Measurements from ENCODE around the gene MPP2.
"Not testable (repeated sequence)": the region's sequence is repeated elsewhere in the genome, so short reads cannot be mapped to it uniquely, and the experiment has no call there.

Gene MPP2

DNA sequence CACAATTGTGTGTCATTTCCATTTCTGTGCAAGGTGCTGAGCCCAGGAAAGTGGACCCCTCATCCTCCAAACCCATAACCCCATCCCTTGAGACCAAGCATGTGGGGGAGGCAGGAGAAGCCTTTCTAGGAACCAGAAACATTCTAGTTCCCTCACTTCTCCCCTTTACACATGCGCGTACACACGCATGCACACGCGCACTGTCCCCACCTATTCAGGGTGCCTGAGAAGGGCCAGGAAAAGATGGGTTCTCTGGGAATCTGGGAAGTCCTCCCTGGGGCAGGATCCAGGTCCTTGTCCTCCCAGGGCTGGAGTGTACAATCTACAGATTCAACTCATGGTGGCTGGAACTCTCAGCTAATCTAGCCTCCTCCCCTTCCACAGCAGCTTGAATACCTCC, 32.5 kb upstream of the MPP2 start:
- Histone ChIP-seq H3K4me3 (IDR thresholded peaks at IDR 0.05; ENCODE audit: insufficient read depth, low read depth, low read length) (no peak overlapping the region), H3K4me1 (ENCODE audit: low read depth, poor library complexity, severe bottlenecking) (peaks cover 4% of the 10 kb centered on the region), H3K36me3 (ENCODE audit: insufficient read depth) (no peaks in the 10 kb centered on the region), H3K27me3 (ENCODE audit: insufficient read depth, low read depth) (peaks cover 8% of the 10 kb centered on the region; the same call in 1 of the 2 replicates), H4K20me1 (ENCODE audit: insufficient read depth) (no peaks in the 10 kb centered on the region), H2AFZ (ENCODE audit: low read depth) (no peak overlapping the region), H3K79me2 (ENCODE audit: insufficient read depth, low read depth) (no peaks in the 10 kb centered on the region), H3K9ac (no peak overlapping the region), H3K27ac (no peak overlapping the region), H3K4me2 (no peak overlapping the region)
- TF ChIP-seq, protein P1, sequence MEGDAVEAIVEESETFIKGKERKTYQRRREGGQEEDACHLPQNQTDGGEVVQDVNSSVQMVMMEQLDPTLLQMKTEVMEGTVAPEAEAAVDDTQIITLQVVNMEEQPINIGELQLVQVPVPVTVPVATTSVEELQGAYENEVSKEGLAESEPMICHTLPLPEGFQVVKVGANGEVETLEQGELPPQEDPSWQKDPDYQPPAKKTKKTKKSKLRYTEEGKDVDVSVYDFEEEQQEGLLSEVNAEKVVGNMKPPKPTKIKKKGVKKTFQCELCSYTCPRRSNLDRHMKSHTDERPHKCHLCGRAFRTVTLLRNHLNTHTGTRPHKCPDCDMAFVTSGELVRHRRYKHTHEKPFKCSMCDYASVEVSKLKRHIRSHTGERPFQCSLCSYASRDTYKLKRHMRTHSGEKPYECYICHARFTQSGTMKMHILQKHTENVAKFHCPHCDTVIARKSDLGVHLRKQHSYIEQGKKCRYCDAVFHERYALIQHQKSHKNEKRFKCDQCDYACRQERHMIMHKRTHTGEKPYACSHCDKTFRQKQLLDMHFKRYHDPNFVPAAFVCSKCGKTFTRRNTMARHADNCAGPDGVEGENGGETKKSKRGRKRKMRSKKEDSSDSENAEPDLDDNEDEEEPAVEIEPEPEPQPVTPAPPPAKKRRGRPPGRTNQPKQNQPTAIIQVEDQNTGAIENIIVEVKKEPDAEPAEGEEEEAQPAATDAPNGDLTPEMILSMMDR (conservative IDR thresholded peaks at IDR 0.05; ENCODE audit: low read depth, low read length) = no peak

DNA sequence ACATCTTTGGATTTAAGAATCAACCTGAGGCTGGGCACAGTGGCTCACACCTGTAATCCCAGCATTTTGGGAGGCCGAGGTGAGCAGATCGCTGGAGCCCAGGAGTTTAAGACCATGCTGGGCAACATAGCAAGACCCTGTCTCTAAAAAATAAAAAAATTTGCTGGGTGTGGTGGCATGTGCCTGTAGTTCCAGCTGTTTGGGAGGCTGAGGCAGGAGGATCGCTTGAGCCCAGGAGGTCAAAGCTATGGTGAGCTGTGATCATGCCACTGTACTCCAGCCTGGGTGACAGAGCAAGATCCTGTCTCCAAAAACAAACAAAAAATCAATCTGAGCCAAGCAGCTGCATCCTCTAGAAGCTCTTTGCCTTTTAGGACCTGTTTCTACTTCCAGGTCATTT, 32.1 kb upstream of the MPP2 start:
- not testable (repeated sequence) for H4K20me1 ChIP-seq (ENCODE audit: insufficient read depth); H3K79me2 ChIP-seq (ENCODE audit: insufficient read depth, low read depth); H2AFZ ChIP-seq (ENCODE audit: low read depth); H3K27me3 ChIP-seq (ENCODE audit: insufficient read depth, low read depth); H3K27ac ChIP-seq; H3K4me1 ChIP-seq (ENCODE audit: low read depth, poor library complexity, severe bottlenecking); H3K4me2 ChIP-seq; H3K4me3 ChIP-seq (IDR thresholded peaks at IDR 0.05; ENCODE audit: insufficient read depth, low read depth, low read length); H3K36me3 ChIP-seq (ENCODE audit: insufficient read depth); H3K9ac ChIP-seq

DNA sequence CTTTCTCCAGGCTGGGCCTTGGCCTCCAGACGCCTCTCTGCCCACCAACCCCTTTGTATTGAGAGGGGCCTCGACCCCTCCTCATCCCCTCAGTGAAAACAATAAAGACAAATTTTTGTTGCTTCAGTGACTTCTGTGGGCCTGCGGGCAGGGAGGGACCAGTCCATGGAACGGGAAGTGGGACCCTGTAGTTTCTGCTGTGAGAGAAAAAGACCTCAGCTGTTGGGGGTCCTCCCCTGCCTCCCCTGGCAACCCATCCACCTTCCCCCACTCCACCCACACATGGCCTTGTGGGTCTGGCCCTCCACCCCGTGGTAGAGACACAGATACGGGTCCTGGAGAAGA, 31.5 kb upstream of the MPP2 start:
- Histone ChIP-seq H3K4me3 (IDR thresholded peaks at IDR 0.05; ENCODE audit: insufficient read depth, low read depth, low read length) (no peak overlapping the region), H3K4me2 (no peak overlapping the region), H3K27ac (no peak overlapping the region), H3K27me3 (ENCODE audit: insufficient read depth, low read depth) (peaks cover 8% of the 10 kb centered on the region; the same call in 1 of the 2 replicates), H3K9ac (no peak overlapping the region), H2AFZ (ENCODE audit: low read depth) (no peak overlapping the region), H3K4me1 (ENCODE audit: low read depth, poor library complexity, severe bottlenecking) (peaks cover 2% of the 10 kb centered on the region), H3K36me3 (ENCODE audit: insufficient read depth) (no peaks in the 10 kb centered on the region), H3K79me2 (ENCODE audit: insufficient read depth, low read depth) (no peaks in the 10 kb centered on the region), H4K20me1 (ENCODE audit: insufficient read depth) (no peaks in the 10 kb centered on the region)
- TF ChIP-seq, protein P1 (conservative IDR thresholded peaks at IDR 0.05; ENCODE audit: low read depth, low read length) = no peak; the same call in 1 of the 2 replicates

DNA sequence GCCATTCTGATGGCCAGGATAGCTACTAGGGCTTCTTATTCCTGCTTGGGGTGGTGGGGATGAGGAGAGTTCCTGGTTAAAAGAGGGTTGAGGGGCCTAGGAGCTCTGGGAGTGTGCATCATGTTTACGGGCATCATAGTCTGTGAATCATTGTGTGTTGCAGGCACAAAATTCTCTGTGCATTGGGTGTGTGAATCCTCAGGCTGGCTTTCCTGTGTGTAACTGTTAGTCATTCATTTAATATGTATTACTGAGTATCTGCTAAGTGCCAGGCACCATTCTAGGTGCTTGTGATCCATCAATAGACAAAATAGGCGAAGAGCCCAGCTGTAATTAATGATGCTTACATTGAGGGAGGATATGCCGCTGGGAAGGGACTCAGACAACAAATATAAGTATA, 29.1 kb upstream of the MPP2 start:
- H3K27me3 ChIP-seq (ENCODE audit: insufficient read depth, low read depth) = peaks cover 8% of the 10 kb centered on the region; the same call in 1 of the 2 replicates
- no peak overlapping the region for H3K4me3 ChIP-seq (IDR thresholded peaks at IDR 0.05; ENCODE audit: insufficient read depth, low read depth, low read length)
- no peaks in the 10 kb centered on the region for H3K4me1 ChIP-seq (ENCODE audit: low read depth, poor library complexity, severe bottlenecking)
- H3K27ac ChIP-seq = no peak overlapping the region
- no peaks in the 10 kb centered on the region for H4K20me1 ChIP-seq (ENCODE audit: insufficient read depth)
- H3K79me2 ChIP-seq (ENCODE audit: insufficient read depth, low read depth) = no peaks in the 10 kb centered on the region
- no peaks in the 10 kb centered on the region for H3K36me3 ChIP-seq (ENCODE audit: insufficient read depth)
- no peak overlapping the region for H3K9ac ChIP-seq
- TF ChIP-seq, protein P1 (conservative IDR thresholded peaks at IDR 0.05; ENCODE audit: low read depth, low read length) = no peak
- H3K4me2 ChIP-seq = no peak overlapping the region
- H2AFZ ChIP-seq (ENCODE audit: low read depth) = no peak overlapping the region

DNA sequence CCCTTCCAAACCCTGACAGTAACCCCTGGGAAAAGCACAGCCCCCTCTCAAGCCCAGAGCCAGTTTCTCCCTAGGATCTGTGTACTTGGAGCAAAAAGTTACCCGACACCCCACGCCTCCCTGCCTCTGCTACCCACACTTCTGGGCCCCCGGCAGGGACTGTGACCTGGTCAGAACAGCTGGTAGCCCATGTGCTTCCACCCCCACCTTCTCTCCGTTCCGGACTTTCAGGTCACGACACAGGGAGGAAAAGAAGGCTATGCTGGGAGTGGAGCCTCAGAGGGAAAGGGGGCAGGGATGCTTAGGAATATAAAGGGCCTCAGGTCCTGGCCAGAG, 28.6 kb upstream of the MPP2 start:
- Histone ChIP-seq H3K4me2 (no peak overlapping the region), H3K4me3 (IDR thresholded peaks at IDR 0.05; ENCODE audit: insufficient read depth, low read depth, low read length) (no peak overlapping the region), H3K27me3 (ENCODE audit: insufficient read depth, low read depth) (peaks cover 8% of the 10 kb centered on the region; the same call in 1 of the 2 replicates), H3K4me1 (ENCODE audit: low read depth, poor library complexity, severe bottlenecking) (no peaks in the 10 kb centered on the region), H3K79me2 (ENCODE audit: insufficient read depth, low read depth) (no peaks in the 10 kb centered on the region), H2AFZ (ENCODE audit: low read depth) (no peak overlapping the region), H3K36me3 (ENCODE audit: insufficient read depth) (no peaks in the 10 kb centered on the region), H3K9ac (no peak overlapping the region), H3K27ac (no peak overlapping the region), H4K20me1 (ENCODE audit: insufficient read depth) (no peaks in the 10 kb centered on the region)
- TF ChIP-seq, protein P1 (conservative IDR thresholded peaks at IDR 0.05; ENCODE audit: low read depth, low read length) = no peak
